Suprapubic skin (tissue), 4 donors: ENCODE data around the gene FGFR3. TPM values are rescaled to one million over a fixed set of nuclear protein-coding genes. Genes with fewer than 3 reads are reported as not detected.
A peak's percentile ranks its signal among the peaks of the same experiment; 100 is the strongest.

Source experiments
- DNase-seq, 2 donors: peaks; one replicate each; pipeline ENCODE4 v3.0.0-alpha.2; 2019; ENCODE audit warnings: low spot score in 2 of 2
- H3K27ac ChIP-seq: fragments of 200-600 bp; sonication (generic); one replicate; pipeline ENCODE4 v1.5.1; 2019
- H3K27me3 ChIP-seq: fragments of 200-600 bp; sonication (generic); one replicate; pipeline ENCODE4 v1.5.1; 2019
- H3K36me3 ChIP-seq: fragments of 200-600 bp; sonication (generic); one replicate; pipeline ENCODE4 v1.5.1; 2019
- H3K4me1 ChIP-seq: fragments of 200-600 bp; sonication (generic); one replicate; pipeline ENCODE4 v1.5.1; 2019
- H3K4me3 ChIP-seq: fragments of 200-600 bp; sonication (generic); one replicate; pipeline ENCODE4 v1.5.1; 2019; ENCODE audit warnings: mild to moderate bottlenecking
- H3K9me3 ChIP-seq: fragments of 200-600 bp; sonication (generic); one replicate; pipeline ENCODE4 v1.5.1; 2019
- EP300 ChIP-seq: sonication (generic); formaldehyde crosslinking; IDR thresholded peaks from one replicate; pipeline ENCODE4 v1.6.1; 2017; ENCODE audit warnings: antibody characterized with exemption
- POLR2A ChIP-seq, 2 donors: fragments of 450-650 bp; IDR thresholded peaks; one replicate each; pipeline ENCODE4 v1.6.1; 2017; ENCODE audit warnings: antibody characterized with exemption in 2 of 2, mild to moderate bottlenecking in 2 of 2, moderate library complexity in 2 of 2
- POLR2AphosphoS5 ChIP-seq, 3 donors: sonication (generic); formaldehyde crosslinking; IDR thresholded peaks; one replicate each; pipeline ENCODE4 v1.6.1; 2017; ENCODE audit warnings: antibody characterized with exemption in 3 of 3
- WGBS: methylation state at CpG from one replicate; pipeline ENCODE4 v1.1.5; 2018; 5-methylcytosine and 5-hydroxymethylcytosine counted together
- total RNA-seq, 4 donors: library from RNA; depleted of rRNA; stranded (reverse); fragments of >200 nt; gene quantifications; one replicate each; pipeline ENCODE4 v1.1.0, GENCODE V29; 2016
- TF ChIP-seq, protein P1 (sequence below), 2 donors: fragments of 200-600 bp in 1 of 2; fragments of 450-650 bp in 1 of 2; sonication (generic) in 1 of 2; IDR thresholded peaks; one replicate each; pipeline ENCODE4 v1.5.1; 2016 to 2019; ENCODE audit warnings: antibody characterized with exemption in 2 of 2, mild to moderate bottlenecking in 1 of 2, moderate library complexity in 1 of 2

The FGFR3 gene
- total RNA-seq: 100 to 1,000 TPM; 511 to 829 (median 662) TPM

DNA sequence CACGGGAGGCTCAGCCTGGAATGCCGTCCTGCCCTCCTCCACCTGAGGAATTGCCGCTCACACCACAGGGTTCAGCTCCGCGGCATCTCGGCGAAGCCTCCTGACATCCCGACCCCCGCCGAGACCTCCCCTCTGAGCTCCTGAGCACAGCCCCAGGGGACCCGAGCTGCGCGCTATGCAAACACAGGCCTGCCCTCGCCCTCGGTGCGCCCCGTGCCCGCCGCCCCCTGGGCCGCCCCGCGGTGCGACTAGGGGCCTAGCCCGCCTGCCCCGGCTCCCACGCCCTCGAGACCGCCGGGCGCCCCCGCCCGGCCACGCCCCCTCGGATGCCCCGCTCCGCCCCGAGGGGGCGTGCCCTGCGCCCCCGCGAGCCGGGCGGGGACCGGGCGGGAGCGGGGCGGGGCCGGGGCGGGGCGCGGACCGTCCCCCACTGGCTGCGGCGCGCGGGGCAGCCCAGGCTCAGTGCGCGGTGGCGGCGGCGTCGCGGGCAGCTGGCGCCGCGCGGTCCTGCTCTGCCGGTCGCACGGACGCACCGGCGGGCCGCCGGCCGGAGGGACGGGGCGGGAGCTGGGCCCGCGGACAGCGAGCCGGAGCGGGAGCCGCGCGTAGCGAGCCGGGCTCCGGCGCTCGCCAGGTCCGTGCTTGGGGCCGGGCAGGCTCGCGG lies at the start of gene FGFR3:
FGFR3 (plus strand) TSS at position 462 of the 664 bp plus-strand sequence. CDS start 642 bp downstream, outside the sequence.
- DNase-seq: no peak
- Histone ChIP-seq H3K36me3 (no peaks in the 10 kb centered on the region), H3K4me3 (peak within 1 kb of the TSS; percentile 70), H3K27me3 (peaks cover 42% of the 10 kb centered on the region), H3K4me1 (peaks cover 72% of the 10 kb centered on the region), H3K27ac (peak within 1 kb of the TSS; percentile 77), H3K9me3 (no peaks in the 10 kb centered on the region)
- 0% methylated on average over 20 of the region's 95 CpGs for WGBS
- TF ChIP-seq POLR2AphosphoS5 (IDR thresholded peaks at IDR 0.05) (no peak), POLR2A (IDR thresholded peaks at IDR 0.05) (peak in 1 of 2 donors; percentile 32)

DNA sequence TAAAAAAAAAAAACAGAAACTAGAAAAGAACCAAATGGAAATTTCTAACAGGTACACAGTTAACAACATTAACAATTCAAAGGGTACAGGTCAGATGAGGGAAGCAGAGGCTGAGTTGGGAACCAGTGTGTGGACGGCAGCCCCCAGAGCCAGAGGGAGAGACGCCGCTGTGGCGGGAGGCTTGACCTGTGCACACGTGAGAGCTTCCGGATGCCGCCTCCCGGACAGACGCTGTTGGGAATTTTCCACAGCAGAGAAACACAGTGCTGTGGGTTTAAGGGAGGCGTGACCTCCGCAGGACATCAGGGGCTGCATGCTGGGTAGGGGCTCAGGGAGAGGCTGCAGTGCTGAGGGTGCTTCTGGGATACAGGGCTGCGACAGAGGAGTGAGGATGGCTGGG lies 49.5 kb upstream of the FGFR3 start:
- WGBS: 77% methylated on average over 12 of the region's 12 CpGs
- no peak overlapping the region for H3K27ac ChIP-seq
- no peak for DNase-seq
- no peaks in the 10 kb centered on the region for H3K9me3 ChIP-seq
- no peak overlapping the region for H3K4me3 ChIP-seq
- no peak for TF ChIP-seq EP300
- no peak for TF ChIP-seq POLR2AphosphoS5 (IDR thresholded peaks at IDR 0.05)
- TF ChIP-seq, protein P1, sequence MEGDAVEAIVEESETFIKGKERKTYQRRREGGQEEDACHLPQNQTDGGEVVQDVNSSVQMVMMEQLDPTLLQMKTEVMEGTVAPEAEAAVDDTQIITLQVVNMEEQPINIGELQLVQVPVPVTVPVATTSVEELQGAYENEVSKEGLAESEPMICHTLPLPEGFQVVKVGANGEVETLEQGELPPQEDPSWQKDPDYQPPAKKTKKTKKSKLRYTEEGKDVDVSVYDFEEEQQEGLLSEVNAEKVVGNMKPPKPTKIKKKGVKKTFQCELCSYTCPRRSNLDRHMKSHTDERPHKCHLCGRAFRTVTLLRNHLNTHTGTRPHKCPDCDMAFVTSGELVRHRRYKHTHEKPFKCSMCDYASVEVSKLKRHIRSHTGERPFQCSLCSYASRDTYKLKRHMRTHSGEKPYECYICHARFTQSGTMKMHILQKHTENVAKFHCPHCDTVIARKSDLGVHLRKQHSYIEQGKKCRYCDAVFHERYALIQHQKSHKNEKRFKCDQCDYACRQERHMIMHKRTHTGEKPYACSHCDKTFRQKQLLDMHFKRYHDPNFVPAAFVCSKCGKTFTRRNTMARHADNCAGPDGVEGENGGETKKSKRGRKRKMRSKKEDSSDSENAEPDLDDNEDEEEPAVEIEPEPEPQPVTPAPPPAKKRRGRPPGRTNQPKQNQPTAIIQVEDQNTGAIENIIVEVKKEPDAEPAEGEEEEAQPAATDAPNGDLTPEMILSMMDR (IDR thresholded peaks at IDR 0.05): no peak
- no peak for TF ChIP-seq POLR2A (IDR thresholded peaks at IDR 0.05)
- peaks cover 33% of the 10 kb centered on the region for H3K36me3 ChIP-seq
- H3K4me1 ChIP-seq: peaks cover 4% of the 10 kb centered on the region
- H3K27me3 ChIP-seq: no peaks in the 10 kb centered on the region

DNA sequence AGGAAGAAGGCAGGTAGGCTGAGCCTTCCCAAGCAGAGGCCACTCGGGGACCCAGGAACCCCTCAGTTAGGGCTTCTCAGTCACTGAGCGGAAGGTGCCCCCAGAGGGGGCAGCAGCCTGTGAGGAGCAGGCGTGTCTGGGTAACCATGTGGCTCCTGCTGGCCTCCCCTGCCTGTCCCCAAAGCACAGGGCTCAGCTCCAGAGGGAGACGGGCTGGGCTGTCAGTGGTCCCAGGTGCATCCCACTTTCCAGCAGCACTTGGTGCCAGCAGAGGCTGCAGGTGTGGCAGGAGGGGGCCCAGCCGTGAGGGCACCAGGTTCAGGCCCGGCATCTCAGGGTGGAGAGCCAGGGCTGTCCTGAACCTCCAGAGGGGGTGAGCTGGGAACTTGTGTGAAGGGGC lies 49.1 kb upstream of the FGFR3 start:
- peaks cover 7% of the 10 kb centered on the region for H3K4me1 ChIP-seq

DNA sequence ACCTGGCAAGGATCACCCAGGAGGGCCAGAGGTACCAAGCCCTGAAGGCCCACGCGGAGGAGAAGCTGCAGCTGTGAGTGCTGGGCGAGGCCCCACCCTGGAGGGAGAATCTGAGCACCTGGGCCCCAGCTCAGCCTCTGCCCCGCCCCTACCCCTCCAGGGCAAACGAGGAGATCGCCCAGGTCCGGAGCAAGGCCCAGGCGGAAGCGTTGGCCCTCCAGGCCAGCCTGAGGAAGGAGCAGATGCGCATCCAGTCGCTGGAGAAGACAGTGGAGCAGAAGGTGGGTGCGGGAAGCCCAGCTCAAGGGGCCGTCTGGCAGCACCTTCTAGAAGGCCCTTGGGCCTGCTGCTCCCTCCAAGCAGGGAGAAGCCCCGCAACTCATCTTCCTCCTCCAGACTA lies 48.5 kb upstream of the FGFR3 start:
- Histone ChIP-seq H3K27me3 (no peaks in the 10 kb centered on the region), H3K4me3 (no peak overlapping the region), H3K4me1 (peaks cover 7% of the 10 kb centered on the region), H3K27ac (no peak overlapping the region), H3K36me3 (peaks cover 27% of the 10 kb centered on the region), H3K9me3 (no peaks in the 10 kb centered on the region)
- TF ChIP-seq POLR2AphosphoS5 (IDR thresholded peaks at IDR 0.05) (no peak), EP300 (no peak), POLR2A (IDR thresholded peaks at IDR 0.05) (no peak)
- TF ChIP-seq, protein P1 (IDR thresholded peaks at IDR 0.05): no peak
- no peak for DNase-seq
- 60% methylated on average over 6 of the region's 14 CpGs for WGBS

More for the DNA sequence above, 49.1 kb upstream of the FGFR3 start:
- TF ChIP-seq EP300 (no peak), POLR2A (IDR thresholded peaks at IDR 0.05) (no peak), POLR2AphosphoS5 (IDR thresholded peaks at IDR 0.05) (no peak)
- TF ChIP-seq, protein P1 (IDR thresholded peaks at IDR 0.05): no peak
- Histone ChIP-seq H3K9me3 (no peaks in the 10 kb centered on the region), H3K27me3 (no peaks in the 10 kb centered on the region), H3K27ac (no peak overlapping the region), H3K4me3 (no peak overlapping the region), H3K36me3 (peaks cover 33% of the 10 kb centered on the region)
- DNase-seq: no peak
- WGBS: 80% methylated on average over 2 of the region's 6 CpGs

DNA sequence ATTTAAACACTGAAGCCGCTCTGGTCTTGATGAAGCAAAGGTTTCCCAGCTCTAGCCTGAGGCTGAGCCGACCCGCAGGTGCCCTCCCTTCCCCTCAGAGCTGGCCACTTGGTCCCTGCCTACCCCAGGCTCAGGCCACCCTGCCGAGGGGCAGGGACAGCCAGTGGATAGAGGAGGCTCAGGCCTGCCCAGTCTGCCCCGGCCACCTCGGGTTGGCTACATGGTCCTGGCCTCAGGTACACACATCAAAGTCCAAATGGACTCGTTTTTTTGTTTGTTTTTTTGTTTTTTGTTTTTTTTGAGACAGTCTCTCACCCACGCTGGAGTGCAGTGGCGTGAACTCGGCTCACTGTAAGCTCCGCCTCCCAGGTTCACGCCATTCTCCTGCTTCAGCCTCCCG lies 47.9 kb upstream of the FGFR3 start:
- TF ChIP-seq, protein P1 (IDR thresholded peaks at IDR 0.05): no peak
- TF ChIP-seq POLR2A (IDR thresholded peaks at IDR 0.05): no peak
- no peak for TF ChIP-seq POLR2AphosphoS5 (IDR thresholded peaks at IDR 0.05)
- TF ChIP-seq EP300: no peak
- DNase-seq: no peak
- peaks cover 4% of the 10 kb centered on the region for H3K27me3 ChIP-seq
- peaks cover 7% of the 10 kb centered on the region for H3K4me1 ChIP-seq
- peaks cover 22% of the 10 kb centered on the region for H3K36me3 ChIP-seq
- no peaks in the 10 kb centered on the region for H3K9me3 ChIP-seq
- 95% methylated on average over 13 of the region's 13 CpGs for WGBS
- H3K27ac ChIP-seq: no peak overlapping the region
- H3K4me3 ChIP-seq: no peak overlapping the region
